Suprapubic skin (tissue), 4 donors: ENCODE measurements around the gene BLNK.

Source experiments
- EP300 ChIP-seq: sonication (generic); formaldehyde crosslinking; IDR thresholded peaks from one replicate; pipeline ENCODE4 v1.6.1; 2017; ENCODE audit warnings: antibody characterized with exemption
- POLR2A ChIP-seq, 2 donors: fragments of 450-650 bp; IDR thresholded peaks; one replicate each; pipeline ENCODE4 v1.6.1; 2017; ENCODE audit warnings: antibody characterized with exemption in 2 of 2, mild to moderate bottlenecking in 2 of 2, moderate library complexity in 2 of 2
- POLR2AphosphoS5 ChIP-seq, 3 donors: sonication (generic); formaldehyde crosslinking; IDR thresholded peaks; one replicate each; pipeline ENCODE4 v1.6.1; 2017; ENCODE audit warnings: antibody characterized with exemption in 3 of 3
- TF ChIP-seq, protein P1 (sequence below), 2 donors: fragments of 200-600 bp in 1 of 2; fragments of 450-650 bp in 1 of 2; sonication (generic) in 1 of 2; IDR thresholded peaks; one replicate each; pipeline ENCODE4 v1.5.1; 2016 to 2019; ENCODE audit warnings: antibody characterized with exemption in 2 of 2, mild to moderate bottlenecking in 1 of 2, moderate library complexity in 1 of 2

- no peak for TF ChIP-seq POLR2AphosphoS5 (IDR thresholded peaks at IDR 0.05)
- TF ChIP-seq, protein P1, sequence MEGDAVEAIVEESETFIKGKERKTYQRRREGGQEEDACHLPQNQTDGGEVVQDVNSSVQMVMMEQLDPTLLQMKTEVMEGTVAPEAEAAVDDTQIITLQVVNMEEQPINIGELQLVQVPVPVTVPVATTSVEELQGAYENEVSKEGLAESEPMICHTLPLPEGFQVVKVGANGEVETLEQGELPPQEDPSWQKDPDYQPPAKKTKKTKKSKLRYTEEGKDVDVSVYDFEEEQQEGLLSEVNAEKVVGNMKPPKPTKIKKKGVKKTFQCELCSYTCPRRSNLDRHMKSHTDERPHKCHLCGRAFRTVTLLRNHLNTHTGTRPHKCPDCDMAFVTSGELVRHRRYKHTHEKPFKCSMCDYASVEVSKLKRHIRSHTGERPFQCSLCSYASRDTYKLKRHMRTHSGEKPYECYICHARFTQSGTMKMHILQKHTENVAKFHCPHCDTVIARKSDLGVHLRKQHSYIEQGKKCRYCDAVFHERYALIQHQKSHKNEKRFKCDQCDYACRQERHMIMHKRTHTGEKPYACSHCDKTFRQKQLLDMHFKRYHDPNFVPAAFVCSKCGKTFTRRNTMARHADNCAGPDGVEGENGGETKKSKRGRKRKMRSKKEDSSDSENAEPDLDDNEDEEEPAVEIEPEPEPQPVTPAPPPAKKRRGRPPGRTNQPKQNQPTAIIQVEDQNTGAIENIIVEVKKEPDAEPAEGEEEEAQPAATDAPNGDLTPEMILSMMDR (IDR thresholded peaks at IDR 0.05), result no peak
- no peak for TF ChIP-seq POLR2A (IDR thresholded peaks at IDR 0.05)
- TF ChIP-seq EP300, result no peak
Observed at GRCh38 chr10:96250349-96250748, 21.0 kb downstream of the BLNK start.
